Liver (tissue), 3 donors: ENCODE results near the gene EVA1C.

ENCODE experiments used
- ATF3 ChIP-seq: IDR thresholded peaks from 2 replicates; pipeline ENCODE4 v1.6.1; 2016; ENCODE audit warnings: antibody characterized with exemption
- CTCF ChIP-seq: fragments of 150-350 bp; IDR thresholded peaks from 2 replicates; pipeline ENCODE4 v1.5.1; 2017; ENCODE audit warnings: improper control_type of control experiment, low read depth, low read length; ENCODE audit not compliant: missing input control
- FOXA1 ChIP-seq: IDR thresholded peaks from 2 replicates; pipeline ENCODE4 v1.6.1; 2016; ENCODE audit warnings: antibody characterized with exemption
- GABPA ChIP-seq, 2 donors: IDR thresholded peaks in 1 of 2; conservative IDR thresholded peaks in 1 of 2; 2 replicates each; pipeline ENCODE4 v1.6.1; 2016; ENCODE audit warnings: antibody characterized with exemption in 2 of 2, mild to moderate bottlenecking in 1 of 2, moderate library complexity in 1 of 2
- HNF4A ChIP-seq, 2 donors: conservative IDR thresholded peaks; 2 replicates each; pipeline ENCODE4 v1.6.1; 2016; ENCODE audit warnings: antibody characterized with exemption in 2 of 2, mild to moderate bottlenecking in 2 of 2
- HNF4G ChIP-seq: IDR thresholded peaks from 2 replicates; pipeline ENCODE4 v1.6.1; 2016; ENCODE audit warnings: antibody characterized with exemption
- JUND ChIP-seq, 2 donors: IDR thresholded peaks; 2 replicates each; pipeline ENCODE4 v1.6.1; 2016; ENCODE audit warnings: antibody characterized with exemption in 2 of 2
- MAX ChIP-seq: IDR thresholded peaks from 2 replicates; pipeline ENCODE4 v1.6.1; 2016; ENCODE audit warnings: antibody characterized with exemption
- NR2F2 ChIP-seq: IDR thresholded peaks from 2 replicates; pipeline ENCODE4 v1.6.1; 2016; ENCODE audit warnings: antibody characterized with exemption
- RAD21 ChIP-seq, 2 donors: IDR thresholded peaks; 2 replicates each; pipeline ENCODE4 v1.6.1; 2016; ENCODE audit warnings: antibody characterized with exemption in 2 of 2, mild to moderate bottlenecking in 2 of 2
- REST ChIP-seq: IDR thresholded peaks from 2 replicates; pipeline ENCODE4 v1.6.1; 2016; ENCODE audit warnings: antibody characterized with exemption, mild to moderate bottlenecking
- SP1 ChIP-seq: IDR thresholded peaks from 2 replicates; pipeline ENCODE4 v1.6.1; 2018; ENCODE audit warnings: antibody characterized with exemption, mild to moderate bottlenecking
- TAF1 ChIP-seq: conservative IDR thresholded peaks from 2 replicates; pipeline ENCODE4 v1.6.1; 2016; ENCODE audit warnings: antibody characterized with exemption, mild to moderate bottlenecking
- ZBTB33 ChIP-seq: IDR thresholded peaks from 2 replicates; pipeline ENCODE4 v1.6.1; 2016; ENCODE audit warnings: antibody characterized with exemption
- donor health status: healthy.
- donor health status: healthy.

GRCh38 chr21:32383812-32384211, 28.7 kb upstream of the EVA1C start:
- TF ChIP-seq CTCF (no peak), HNF4A (conservative IDR thresholded peaks at IDR 0.05) (no peak), HNF4G (no peak), MAX (no peak), NR2F2 (no peak), FOXA1 (no peak), RAD21 (IDR thresholded peaks at IDR 0.05) (peak in 1 of 2 donors; percentile 46), SP1 (no peak), TAF1 (no peak), REST (no peak), ATF3 (no peak), ZBTB33 (no peak), JUND (IDR thresholded peaks at IDR 0.05) (no peak), GABPA (IDR thresholded peaks at IDR 0.05 in 1 of 2, conservative IDR thresholded peaks at IDR 0.05 in 1 of 2) (no peak)
